H9 (cell line): ENCODE data around the gene ZNF275. TPM values are rescaled to one million over a fixed set of nuclear protein-coding genes. Genes with fewer than 3 reads are reported as not detected.

ENCODE experiments used
- DNase-seq: peaks from one replicate; pipeline ENCODE4 v3.0.0-alpha.2; 2017
- H2AFZ ChIP-seq: one replicate; pipeline ENCODE4 v1.6.1; 2013; ENCODE audit warnings: mild to moderate bottlenecking, low read length, control low read depth, moderate library complexity
- H2AK5ac ChIP-seq: 2 replicates; pipeline ENCODE4 v1.6.1; 2013; ENCODE audit warnings: low read length, control low read depth, mixed read lengths; ENCODE audit not compliant: insufficient read length
- H2BK120ac ChIP-seq: one replicate; pipeline ENCODE4 v1.6.1; 2013; ENCODE audit warnings: low read depth, mild to moderate bottlenecking, low read length, control low read depth, inconsistent platforms; ENCODE audit not compliant: poor library complexity, severe bottlenecking
- H2BK12ac ChIP-seq: 2 replicates; pipeline ENCODE4 v1.6.1; 2013; ENCODE audit warnings: low read length, control low read depth, mixed read lengths, low read depth; ENCODE audit not compliant: insufficient read length
- H2BK15ac ChIP-seq: 2 replicates; pipeline ENCODE4 v1.6.1; 2013; ENCODE audit warnings: low read depth, low read length, control low read depth
- H2BK20ac ChIP-seq: one replicate; pipeline ENCODE4 v1.6.1; 2013; ENCODE audit warnings: low read depth, mild to moderate bottlenecking, low read length, control low read depth, inconsistent platforms; ENCODE audit not compliant: poor library complexity, severe bottlenecking
- H2BK5ac ChIP-seq: 2 replicates; pipeline ENCODE4 v1.6.1; 2013; ENCODE audit warnings: low read length, control low read depth, mixed read lengths; ENCODE audit not compliant: insufficient read length
- H3K14ac ChIP-seq: 2 replicates; pipeline ENCODE4 v1.6.1; 2013; ENCODE audit warnings: low read length, control low read depth; ENCODE audit not compliant: insufficient read depth
- H3K18ac ChIP-seq: 2 replicates; pipeline ENCODE4 v1.6.1; 2013; ENCODE audit warnings: low read depth, mild to moderate bottlenecking, mixed read lengths, low read length, control low read depth; ENCODE audit not compliant: insufficient read length
- H3K23ac ChIP-seq: 2 replicates; pipeline ENCODE4 v1.6.1; 2013; ENCODE audit warnings: low read length, control low read depth, mixed read lengths, low read depth; ENCODE audit not compliant: insufficient read length
- H3K23me2 ChIP-seq: 2 replicates; pipeline ENCODE4 v1.6.1; 2013; ENCODE audit warnings: low read depth, mild to moderate bottlenecking, mixed read lengths, low read length, control low read depth; ENCODE audit not compliant: insufficient read length, poor library complexity, severe bottlenecking
- H3K27ac ChIP-seq: 2 replicates; pipeline ENCODE4 v1.5.1; 2013; ENCODE audit warnings: low read length, control low read depth, mixed read lengths, low read depth; ENCODE audit not compliant: insufficient read length
- H3K27me3 ChIP-seq: 2 replicates; pipeline ENCODE4 v1.6.1; 2013; ENCODE audit warnings: low read length, control low read depth, inconsistent platforms; ENCODE audit not compliant: insufficient read depth
- H3K4ac ChIP-seq: 2 replicates; pipeline ENCODE4 v1.6.1; 2013; ENCODE audit warnings: low read depth, mild to moderate bottlenecking, control low read depth, inconsistent platforms, low read length, moderate library complexity
- H3K4me1 ChIP-seq: 2 replicates; pipeline ENCODE4 v1.6.1; 2013; ENCODE audit warnings: low read length, control low read depth, inconsistent platforms; ENCODE audit not compliant: insufficient read depth
- H3K4me2 ChIP-seq: 2 replicates; pipeline ENCODE4 v1.6.1; 2013; ENCODE audit warnings: low read length, control low read depth, mixed read lengths; ENCODE audit not compliant: insufficient read length, insufficient read depth
- H3K56ac ChIP-seq: 2 replicates; pipeline ENCODE4 v1.6.1; 2013; ENCODE audit warnings: low read depth, mild to moderate bottlenecking, mixed read lengths, low read length, control low read depth; ENCODE audit not compliant: insufficient read length
- H3K79me1 ChIP-seq: 2 replicates; pipeline ENCODE4 v1.6.1; 2013; ENCODE audit warnings: low read depth, mild to moderate bottlenecking, moderate library complexity, low read length, control low read depth, inconsistent platforms; ENCODE audit not compliant: insufficient read depth, poor library complexity, severe bottlenecking
- H3K79me2 ChIP-seq: 2 replicates; pipeline ENCODE4 v1.6.1; 2013; ENCODE audit warnings: low read length, control low read depth, inconsistent platforms; ENCODE audit not compliant: insufficient read depth
- H3K9ac ChIP-seq: 2 replicates; pipeline ENCODE4 v1.6.1; 2013; ENCODE audit warnings: low read length, control low read depth, mixed read lengths; ENCODE audit not compliant: insufficient read length; ENCODE audit errors: extremely low read depth
- H3K9me3 ChIP-seq: one replicate; pipeline ENCODE4 v1.6.1; 2013; ENCODE audit warnings: low read depth, low read length, inconsistent platforms; ENCODE audit not compliant: control insufficient read depth
- H3T11ph ChIP-seq: one replicate; pipeline ENCODE4 v1.6.1; 2013; ENCODE audit warnings: mild to moderate bottlenecking, low read length, control low read depth, inconsistent platforms
- H4K20me1 ChIP-seq: one replicate; pipeline ENCODE4 v1.6.1; 2013; ENCODE audit not compliant: control insufficient read depth, insufficient read length, insufficient read depth
- H4K5ac ChIP-seq: 2 replicates; pipeline ENCODE4 v1.6.1; 2013; ENCODE audit warnings: low read depth, mild to moderate bottlenecking, mixed read lengths, low read length, control low read depth; ENCODE audit not compliant: insufficient read length
- H4K8ac ChIP-seq: replicated peaks from 2 replicates; pipeline ENCODE4 v1.6.1; 2013; ENCODE audit warnings: low read length, control low read depth, mixed read lengths, low read depth; ENCODE audit not compliant: insufficient read length
- H4K91ac ChIP-seq: 2 replicates; pipeline ENCODE4 v1.6.1; 2013; ENCODE audit warnings: low read depth, mild to moderate bottlenecking, moderate library complexity, mixed read lengths, low read length, control low read depth; ENCODE audit not compliant: insufficient read length
- H3K27ac Mint-ChIP-seq, 3 experiments: 2 replicates in 2 of 3; 3 replicates in 1 of 3; pipeline ENCODE4 v1.8.0; 2020 to 2021; ENCODE audit warnings: mixed read lengths in 3 of 3, mild to moderate bottlenecking in 1 of 3, moderate library complexity in 1 of 3
- H3K27me3 Mint-ChIP-seq: 2 replicates; pipeline ENCODE4 v1.8.0; 2021; ENCODE audit warnings: low read depth, mild to moderate bottlenecking, moderate library complexity, mixed read lengths
- H3K36me3 Mint-ChIP-seq, 3 experiments: 2 replicates in 2 of 3; 3 replicates in 1 of 3; pipeline ENCODE4 v1.8.0; 2020 to 2021; ENCODE audit warnings: low read depth in 3 of 3, mixed read lengths in 3 of 3; ENCODE audit not compliant: insufficient read depth in 1 of 3
- H3K4me1 Mint-ChIP-seq, 2 experiments: 2 replicates each; pipeline ENCODE4 v1.8.0; 2020; ENCODE audit warnings: mixed read lengths in 2 of 2
- H3K4me3 Mint-ChIP-seq, 2 experiments: 2 replicates in 1 of 2; 3 replicates in 1 of 2; pipeline ENCODE4 v1.8.0; 2020 to 2021; ENCODE audit warnings: mild to moderate bottlenecking in 2 of 2, mixed read lengths in 2 of 2, moderate library complexity in 1 of 2
- H3K9me3 Mint-ChIP-seq, 2 experiments: 2 replicates in 1 of 2; 3 replicates in 1 of 2; pipeline ENCODE4 v1.8.0; 2020; ENCODE audit warnings: mild to moderate bottlenecking in 2 of 2, mixed read lengths in 2 of 2, moderate library complexity in 1 of 2
- WGBS: extraction: QIAGEN DNeasy Blood & Tissue Kit; methylation state at CpG from one replicate; pipeline ENCODE4 v1.1.7; 2013; ENCODE audit warnings: missing lambda C conversion rate, low lambda C conversion rate, mixed read lengths; ENCODE audit not compliant: insufficient read length; ENCODE audit errors: extremely low coverage; 5-methylcytosine and 5-hydroxymethylcytosine counted together
- total RNA-seq: library from RNA; stranded (reverse); gene quantifications from 2 replicates; pipeline ENCODE4 v1.2.1, GENCODE V29; 2021
- TF ChIP-seq, protein P1 (sequence below): fragments of 200-600 bp; sonication (generic); conservative IDR thresholded peaks from 3 replicates; pipeline ENCODE4 v1.8.0; 2021; ENCODE audit warnings: antibody characterized with exemption, mild to moderate bottlenecking

Gene ZNF275
- total RNA-seq, 1 experiment from 2014 or later: 11.8 TPM

DNA sequence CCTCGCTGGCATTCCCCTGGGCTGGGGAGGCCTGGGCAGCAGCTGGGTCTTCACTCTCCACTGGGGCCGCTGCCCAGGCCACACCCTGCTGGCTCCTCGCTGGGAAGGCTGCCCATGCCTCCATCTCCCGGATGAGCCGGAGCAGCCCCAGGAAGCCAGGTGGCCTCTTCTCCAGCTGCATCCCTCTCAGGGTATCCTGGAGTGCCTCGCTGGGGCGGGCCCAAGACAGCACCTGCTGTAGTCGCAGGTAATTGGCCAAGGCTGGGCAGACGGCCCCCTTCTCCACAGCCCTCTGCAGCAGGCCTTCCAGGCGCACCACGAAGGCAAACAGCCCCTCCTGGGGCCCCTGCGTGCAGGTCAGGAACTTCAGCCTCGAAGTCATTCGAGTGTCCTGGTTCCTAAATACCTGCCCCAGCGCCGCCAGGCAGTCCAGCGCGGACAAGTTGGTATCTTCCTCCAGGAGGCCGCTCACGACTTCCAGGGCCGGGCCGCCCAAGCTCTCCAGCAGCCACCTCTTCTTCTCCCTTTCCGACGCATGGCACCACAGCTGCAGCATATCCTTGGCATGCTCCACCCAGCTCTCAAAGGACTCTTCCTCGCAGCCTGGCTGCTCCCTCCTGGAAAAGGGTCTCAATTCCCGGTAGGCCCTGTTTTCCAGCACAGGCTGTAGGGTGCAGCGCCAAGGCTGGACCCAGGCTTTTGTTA, 63.5 kb downstream of the ZNF275 start:
- Mint-ChIP-seq H3K4me1 (peaks cover 0 to 6% of the 10 kb centered on the region in 2 experiments; a peak in 1 of 4 replicates), H3K9me3 (peaks cover 70% of the 10 kb centered on the region in 2 experiments), H3K4me3 (no peak overlapping the region), H3K27me3 (peaks cover 19% of the 10 kb centered on the region), H3K36me3 (peaks cover 7 to 10% (median 10%) of the 10 kb centered on the region in 3 experiments), H3K27ac (no peak overlapping the region)
- no peak for DNase-seq
- no peak overlapping the region for H3K14ac ChIP-seq
- no peak overlapping the region for H2BK120ac ChIP-seq
- no peaks in the 10 kb centered on the region for H3K79me2 ChIP-seq
- H3K4me1 ChIP-seq: no peaks in the 10 kb centered on the region
- H3K23ac ChIP-seq: no peak overlapping the region
- H2AK5ac ChIP-seq: no peak overlapping the region
- no peaks in the 10 kb centered on the region for H3K79me1 ChIP-seq
- H4K91ac ChIP-seq: no peak overlapping the region
- peaks cover 18% of the 10 kb centered on the region for H3K9me3 ChIP-seq
- no peak overlapping the region for H4K5ac ChIP-seq
- no peak overlapping the region for H3K4me2 ChIP-seq
- no peak overlapping the region for H3K27ac ChIP-seq
- no peak overlapping the region for H3K9ac ChIP-seq
- H3K23me2 ChIP-seq: no peaks in the 10 kb centered on the region
- no peak overlapping the region for H4K8ac ChIP-seq
- no peaks in the 10 kb centered on the region for H4K20me1 ChIP-seq
- no peak overlapping the region for H2BK5ac ChIP-seq
- H2BK12ac ChIP-seq: no peak overlapping the region
- H3K18ac ChIP-seq: no peak overlapping the region
- H3K56ac ChIP-seq: no peak overlapping the region
- WGBS: no CpG with 5 or more reads among the region's 27 CpGs
- no peak overlapping the region for H3K4ac ChIP-seq
- no peak overlapping the region for H2AFZ ChIP-seq
- no peaks in the 10 kb centered on the region for H3K27me3 ChIP-seq
- H2BK15ac ChIP-seq: no peak overlapping the region
- TF ChIP-seq, protein P1, sequence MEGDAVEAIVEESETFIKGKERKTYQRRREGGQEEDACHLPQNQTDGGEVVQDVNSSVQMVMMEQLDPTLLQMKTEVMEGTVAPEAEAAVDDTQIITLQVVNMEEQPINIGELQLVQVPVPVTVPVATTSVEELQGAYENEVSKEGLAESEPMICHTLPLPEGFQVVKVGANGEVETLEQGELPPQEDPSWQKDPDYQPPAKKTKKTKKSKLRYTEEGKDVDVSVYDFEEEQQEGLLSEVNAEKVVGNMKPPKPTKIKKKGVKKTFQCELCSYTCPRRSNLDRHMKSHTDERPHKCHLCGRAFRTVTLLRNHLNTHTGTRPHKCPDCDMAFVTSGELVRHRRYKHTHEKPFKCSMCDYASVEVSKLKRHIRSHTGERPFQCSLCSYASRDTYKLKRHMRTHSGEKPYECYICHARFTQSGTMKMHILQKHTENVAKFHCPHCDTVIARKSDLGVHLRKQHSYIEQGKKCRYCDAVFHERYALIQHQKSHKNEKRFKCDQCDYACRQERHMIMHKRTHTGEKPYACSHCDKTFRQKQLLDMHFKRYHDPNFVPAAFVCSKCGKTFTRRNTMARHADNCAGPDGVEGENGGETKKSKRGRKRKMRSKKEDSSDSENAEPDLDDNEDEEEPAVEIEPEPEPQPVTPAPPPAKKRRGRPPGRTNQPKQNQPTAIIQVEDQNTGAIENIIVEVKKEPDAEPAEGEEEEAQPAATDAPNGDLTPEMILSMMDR: no peak
- no peak overlapping the region for H3T11ph ChIP-seq
- no peak overlapping the region for H2BK20ac ChIP-seq
